ENCODE data around the gene FBXO39. TPM values are rescaled to one million over a fixed set of nuclear protein-coding genes. Genes with fewer than 3 reads are reported as not detected.

The FBXO39 gene
- total and polyA plus RNA-seq, 8 donors: 0.25 to 1.3 (median 0.73) TPM; not detected in 5

GRCh38 chr17:6755731-6756184, 20.3 kb upstream of the FBXO39 start, which contains the start of gene XAF1:
Gene XAF1, plus strand, starts transcription at chr17:6756046. Its CDS starts 33 bp downstream, at chr17:6756079.
- TF ChIP-seq POLR2AphosphoS5 (IDR thresholded peaks at IDR 0.05): peak in 2 of 3 donors; percentile 43 to 55
- no peak for TF ChIP-seq POLR2A (IDR thresholded peaks at IDR 0.05)
- no peak for TF ChIP-seq EP300 (IDR thresholded peaks at IDR 0.05)
- no peak for TF ChIP-seq CTCF (IDR thresholded peaks at IDR 0.05)
- no peaks in the 10 kb centered on the region for H3K9me3 ChIP-seq
- H3K4me1 ChIP-seq: peaks cover 11 to 63% (median 42%) of the 10 kb centered on the region in 4 donors
- peak; percentile 46 to 79 for DNase-seq
- H3K36me3 ChIP-seq: peaks cover 0 to 31% (median 28%) of the 10 kb centered on the region in 4 donors
- peak within 1 kb of the TSS; percentile 46 to 79 (median 61) for H3K4me3 ChIP-seq
- no peaks in the 10 kb centered on the region for H3K27me3 ChIP-seq
- peak within 1 kb of the TSS; percentile 67 to 94 (median 81) for H3K27ac ChIP-seq
- 1 to 8% (median 5%) methylated on average over 14 of the region's 14 CpGs for WGBS, 5 donors
- intact Hi-C loops (cut with DNase I; ENCODE audit: low total_unique reads): no loop called here

GRCh38 chr17:6756425-6757031, 19.5 kb upstream of the FBXO39 start:
- Histone ChIP-seq H3K27me3 (no peaks in the 10 kb centered on the region), H3K9me3 (no peaks in the 10 kb centered on the region), H3K4me3 (peak overlapping the region; percentile 46 to 79 (median 61)), H3K27ac (peak overlapping the region; percentile 37 to 94 (median 81)), H3K36me3 (peaks cover 0 to 39% (median 35%) of the 10 kb centered on the region in 4 donors), H3K4me1 (peaks cover 11 to 63% (median 42%) of the 10 kb centered on the region in 4 donors)
- DNase-seq: no peak
- intact Hi-C loops (cut with DNase I; ENCODE audit: low total_unique reads): no loop called here
- WGBS, 5 donors: 32 to 51% (median 44%) methylated on average over 13 of the region's 13 CpGs
- TF ChIP-seq CTCF (IDR thresholded peaks at IDR 0.05) (no peak), POLR2A (IDR thresholded peaks at IDR 0.05) (no peak), POLR2AphosphoS5 (IDR thresholded peaks at IDR 0.05) (no peak), EP300 (IDR thresholded peaks at IDR 0.05) (no peak)

- H3K9me3 ChIP-seq: no peaks in the 10 kb centered on the region
- no peak overlapping the region for H3K4me3 ChIP-seq
- DNase-seq: no peak
- TF ChIP-seq POLR2A (IDR thresholded peaks at IDR 0.05): no peak
- TF ChIP-seq CTCF (IDR thresholded peaks at IDR 0.05): no peak
- no peak for TF ChIP-seq POLR2AphosphoS5 (IDR thresholded peaks at IDR 0.05)
- no peak for TF ChIP-seq EP300 (IDR thresholded peaks at IDR 0.05)
- H3K27me3 ChIP-seq: no peaks in the 10 kb centered on the region
- no peak overlapping the region for H3K27ac ChIP-seq
- peaks cover 11 to 51% (median 38%) of the 10 kb centered on the region in 4 donors for H3K4me1 ChIP-seq
- intact Hi-C loops (cut with DNase I; ENCODE audit: low total_unique reads): no loop called here
- H3K36me3 ChIP-seq: peaks cover 0 to 51% (median 48%) of the 10 kb centered on the region in 4 donors
- 89 to 98% (median 96%) methylated on average over 2 of the region's 2 CpGs for WGBS, 5 donors
Observed at GRCh38 chr17:6757747-6758146, 18.3 kb upstream of the FBXO39 start.

- Histone ChIP-seq H3K9me3 (peaks cover 0 to 5% (median 0%) of the 10 kb centered on the region in 4 donors), H3K4me3 (no peak overlapping the region), H3K27ac (no peak overlapping the region), H3K27me3 (no peaks in the 10 kb centered on the region), H3K36me3 (peaks cover 7 to 91% (median 88%) of the 10 kb centered on the region in 4 donors), H3K4me1 (peaks cover 5 to 18% (median 14%) of the 10 kb centered on the region in 4 donors)
- intact Hi-C loops (cut with DNase I; ENCODE audit: low total_unique reads): no loop called here
- no peak for TF ChIP-seq EP300 (IDR thresholded peaks at IDR 0.05)
- no peak for TF ChIP-seq POLR2AphosphoS5 (IDR thresholded peaks at IDR 0.05)
- no peak for TF ChIP-seq CTCF (IDR thresholded peaks at IDR 0.05)
- no peak for TF ChIP-seq POLR2A (IDR thresholded peaks at IDR 0.05)
- DNase-seq: no peak
- WGBS, 5 donors: 87 to 91% (median 90%) methylated on average over 8 of the region's 8 CpGs
Observed at GRCh38 chr17:6761779-6762178, 14.2 kb upstream of the FBXO39 start.

Data from stomach (tissue), 9 donors.